GM12892 (cell line): ENCODE results near the gene DROSHA.

ENCODE experiments used
- POLR2A ChIP-seq: IDR thresholded peaks from 2 replicates; pipeline ENCODE4 v1.6.1; 2011; ENCODE audit warnings: low read depth, low read length, control low read depth
- POLR2AphosphoS5 ChIP-seq: IDR thresholded peaks from 2 replicates; pipeline ENCODE4 v1.6.1; 2011; ENCODE audit warnings: low read depth, low read length, control low read depth
- TAF1 ChIP-seq: IDR thresholded peaks from 2 replicates; pipeline ENCODE4 v1.6.1; 2011; ENCODE audit warnings: low read depth, mild to moderate bottlenecking, control low read depth, low read length, borderline replicate concordance

DNA sequence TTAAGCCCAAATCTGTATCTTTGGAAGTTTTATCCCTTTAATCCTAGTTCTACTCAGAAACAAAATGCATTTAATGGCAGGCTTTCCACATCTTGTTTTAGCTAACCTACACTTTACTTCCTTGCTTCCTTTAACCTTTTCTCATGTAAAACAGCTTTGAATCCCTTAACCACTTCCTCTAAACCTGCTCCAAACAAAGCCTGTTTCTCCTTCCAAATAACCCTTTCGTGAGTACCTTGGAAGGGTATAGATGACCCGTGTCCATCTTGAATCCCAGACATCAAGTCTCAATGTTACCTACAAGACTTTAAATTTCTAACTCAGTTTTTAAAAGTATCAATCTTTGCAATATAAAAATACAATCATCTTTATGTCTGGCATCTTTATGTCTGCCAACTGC, 78.4 kb downstream of the DROSHA start:
- TF ChIP-seq POLR2AphosphoS5 (no peak), TAF1 (no peak), POLR2A (no peak)
